Astrocyte (in vitro differentiated cells and primary cell): ENCODE data around the gene PIGR. TPM values are rescaled to one million over a fixed set of nuclear protein-coding genes. Genes with fewer than 3 reads are reported as not detected.
A peak's percentile ranks its signal among the peaks of the same experiment; 100 is the strongest.

ENCODE experiments used
- DNase-seq: peaks from one replicate; pipeline ENCODE4 v3.0.0-alpha.2; 2010; ENCODE audit warnings: low read depth
- FAIRE-seq: peaks from 2 replicates; lab custom pipeline; 2011; peaks lifted over from hg19 to GRCh38; lab: Jason Lieb, UNC
- H2AFZ ChIP-seq: 2 replicates; pipeline ENCODE4 v1.6.0; 2012; ENCODE audit warnings: low read depth, low read length, inconsistent platforms
- H3K27ac ChIP-seq: 2 replicates; pipeline ENCODE4 v1.5.1; 2011; ENCODE audit warnings: low read depth, low read length, inconsistent platforms
- H3K27me3 ChIP-seq: 2 replicates; pipeline ENCODE4 v1.6.0; 2011; ENCODE audit warnings: low read length, inconsistent platforms; ENCODE audit not compliant: insufficient read depth
- H3K36me3 ChIP-seq: 2 replicates; pipeline ENCODE4 v1.5.1; 2011; ENCODE audit warnings: low read length, inconsistent platforms; ENCODE audit not compliant: insufficient read depth
- H3K4me1 ChIP-seq: 2 replicates; pipeline ENCODE4 v1.5.1; 2011; ENCODE audit warnings: low read length, inconsistent platforms; ENCODE audit not compliant: insufficient read depth
- H3K4me2 ChIP-seq: 2 replicates; pipeline ENCODE4 v1.6.0; 2012; ENCODE audit warnings: low read length, inconsistent platforms
- H3K4me3 ChIP-seq: 2 replicates; pipeline ENCODE4 v1.5.1; 2011; ENCODE audit warnings: low read depth, mild to moderate bottlenecking, low read length, inconsistent platforms; ENCODE audit not compliant: insufficient read depth
- H3K79me2 ChIP-seq: 2 replicates; pipeline ENCODE4 v1.6.0; 2012; ENCODE audit warnings: mild to moderate bottlenecking, low read length, inconsistent platforms; ENCODE audit not compliant: insufficient read depth
- H3K9ac ChIP-seq: 2 replicates; pipeline ENCODE4 v1.6.0; 2012; ENCODE audit warnings: mild to moderate bottlenecking, low read length, inconsistent platforms
- H3K9me3 ChIP-seq: 2 replicates; pipeline ENCODE4 v1.5.1; 2012; ENCODE audit warnings: low read depth, mild to moderate bottlenecking, low read length, inconsistent platforms; ENCODE audit not compliant: insufficient read depth
- H4K20me1 ChIP-seq: 2 replicates; pipeline ENCODE4 v1.6.0; 2012; ENCODE audit warnings: low read length, inconsistent platforms; ENCODE audit not compliant: insufficient read depth
- H3K27ac Mint-ChIP-seq: one replicate; pipeline ENCODE4 v1.8.0; 2021; ENCODE audit warnings: mild to moderate bottlenecking, mixed read lengths; ENCODE audit not compliant: unreplicated experiment
- H3K27me3 Mint-ChIP-seq: one replicate; pipeline ENCODE4 v1.8.0; 2021; ENCODE audit warnings: low read depth, mixed read lengths; ENCODE audit not compliant: unreplicated experiment
- H3K36me3 Mint-ChIP-seq: one replicate; pipeline ENCODE4 v1.8.0; 2021; ENCODE audit warnings: low read depth, mixed read lengths; ENCODE audit not compliant: unreplicated experiment
- H3K4me1 Mint-ChIP-seq: one replicate; pipeline ENCODE4 v1.8.0; 2021; ENCODE audit warnings: low read depth, mixed read lengths; ENCODE audit not compliant: unreplicated experiment
- H3K4me3 Mint-ChIP-seq: one replicate; pipeline ENCODE4 v1.8.0; 2021; ENCODE audit warnings: mild to moderate bottlenecking, moderate library complexity, mixed read lengths; ENCODE audit not compliant: unreplicated experiment
- H3K9me3 Mint-ChIP-seq: one replicate; pipeline ENCODE4 v1.8.0; 2021; ENCODE audit warnings: mild to moderate bottlenecking, mixed read lengths; ENCODE audit not compliant: unreplicated experiment
- EZH2 ChIP-seq: IDR thresholded peaks from 2 replicates; pipeline ENCODE4 v1.6.1; 2012; ENCODE audit warnings: mild to moderate bottlenecking, low read length, inconsistent platforms; ENCODE audit not compliant: insufficient read depth
- total RNA-seq: library from RNA; stranded (reverse); gene quantifications from 2 replicates; pipeline ENCODE4 v1.2.1, GENCODE V29; 2021
- TF ChIP-seq, protein P1 (sequence below): IDR thresholded peaks from 2 replicates; pipeline ENCODE4 v1.5.1; 2011; ENCODE audit warnings: low read depth, mild to moderate bottlenecking, inconsistent platforms, low read length, moderate library complexity; ENCODE audit not compliant: insufficient read depth

PIGR gene
- total RNA-seq, 1 donor from 2014 or later, result not detected

DNA sequence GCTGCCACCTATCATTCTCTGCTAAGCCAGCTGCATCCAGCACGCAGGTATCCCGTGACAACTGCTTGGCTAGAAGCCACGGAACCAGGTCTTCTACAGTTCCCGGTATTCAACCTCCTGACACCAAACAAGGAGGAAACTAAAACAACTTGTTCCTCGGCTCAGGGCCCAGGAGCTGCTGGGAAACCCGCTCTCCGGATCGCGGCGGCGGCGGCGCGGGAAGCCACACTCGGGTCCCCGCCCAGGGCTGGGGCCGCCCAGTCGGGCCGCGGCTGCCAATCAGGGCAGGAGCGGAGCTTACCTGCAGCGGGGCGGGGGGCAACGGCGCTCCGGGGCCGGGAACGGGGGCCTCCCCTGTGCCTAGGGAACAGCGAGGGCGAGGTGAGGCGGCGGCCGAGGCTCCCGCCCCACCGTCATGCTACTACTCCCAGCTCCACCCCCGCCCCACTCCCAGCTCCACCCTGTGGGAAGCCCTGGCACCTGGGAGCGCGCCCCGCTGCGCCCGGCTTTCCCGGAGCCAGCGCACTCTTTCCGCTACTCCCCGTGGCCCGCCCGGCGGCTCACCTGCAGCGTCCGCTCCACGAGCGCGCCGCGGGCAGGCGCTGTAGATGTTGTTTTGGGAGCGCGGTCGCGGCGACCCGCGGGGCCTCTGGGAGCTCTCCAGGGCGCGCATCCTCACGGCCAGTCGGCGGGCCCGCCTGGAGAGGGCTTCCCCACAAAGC, 36.9 kb downstream of the PIGR start:
- TF ChIP-seq, protein P1, sequence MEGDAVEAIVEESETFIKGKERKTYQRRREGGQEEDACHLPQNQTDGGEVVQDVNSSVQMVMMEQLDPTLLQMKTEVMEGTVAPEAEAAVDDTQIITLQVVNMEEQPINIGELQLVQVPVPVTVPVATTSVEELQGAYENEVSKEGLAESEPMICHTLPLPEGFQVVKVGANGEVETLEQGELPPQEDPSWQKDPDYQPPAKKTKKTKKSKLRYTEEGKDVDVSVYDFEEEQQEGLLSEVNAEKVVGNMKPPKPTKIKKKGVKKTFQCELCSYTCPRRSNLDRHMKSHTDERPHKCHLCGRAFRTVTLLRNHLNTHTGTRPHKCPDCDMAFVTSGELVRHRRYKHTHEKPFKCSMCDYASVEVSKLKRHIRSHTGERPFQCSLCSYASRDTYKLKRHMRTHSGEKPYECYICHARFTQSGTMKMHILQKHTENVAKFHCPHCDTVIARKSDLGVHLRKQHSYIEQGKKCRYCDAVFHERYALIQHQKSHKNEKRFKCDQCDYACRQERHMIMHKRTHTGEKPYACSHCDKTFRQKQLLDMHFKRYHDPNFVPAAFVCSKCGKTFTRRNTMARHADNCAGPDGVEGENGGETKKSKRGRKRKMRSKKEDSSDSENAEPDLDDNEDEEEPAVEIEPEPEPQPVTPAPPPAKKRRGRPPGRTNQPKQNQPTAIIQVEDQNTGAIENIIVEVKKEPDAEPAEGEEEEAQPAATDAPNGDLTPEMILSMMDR, result no peak
- TF ChIP-seq EZH2, result peak; percentile 40
- no peak overlapping the region for H3K27ac ChIP-seq
- peak overlapping the region; percentile 35 for H3K4me3 ChIP-seq
- no peak overlapping the region for H3K9ac ChIP-seq
- Mint-ChIP-seq H3K36me3 (peaks cover 2% of the 10 kb centered on the region), H3K27me3 (peaks cover 40% of the 10 kb centered on the region), H3K4me1 (peaks cover 19% of the 10 kb centered on the region), H3K4me3 (peak overlapping the region; percentile 73), H3K9me3 (peaks cover 2% of the 10 kb centered on the region), H3K27ac (no peak overlapping the region)
- H3K9me3 ChIP-seq, result no peaks in the 10 kb centered on the region
- no peaks in the 10 kb centered on the region for H3K36me3 ChIP-seq
- peak overlapping the region; percentile 80 for H3K4me2 ChIP-seq
- H4K20me1 ChIP-seq, result no peaks in the 10 kb centered on the region
- FAIRE-seq, result no peak
- H3K4me1 ChIP-seq, result peaks cover 9% of the 10 kb centered on the region
- no peak for DNase-seq
- H3K27me3 ChIP-seq, result peaks cover 13% of the 10 kb centered on the region
- H2AFZ ChIP-seq, result peak overlapping the region; percentile 62
- H3K79me2 ChIP-seq, result no peaks in the 10 kb centered on the region

DNA sequence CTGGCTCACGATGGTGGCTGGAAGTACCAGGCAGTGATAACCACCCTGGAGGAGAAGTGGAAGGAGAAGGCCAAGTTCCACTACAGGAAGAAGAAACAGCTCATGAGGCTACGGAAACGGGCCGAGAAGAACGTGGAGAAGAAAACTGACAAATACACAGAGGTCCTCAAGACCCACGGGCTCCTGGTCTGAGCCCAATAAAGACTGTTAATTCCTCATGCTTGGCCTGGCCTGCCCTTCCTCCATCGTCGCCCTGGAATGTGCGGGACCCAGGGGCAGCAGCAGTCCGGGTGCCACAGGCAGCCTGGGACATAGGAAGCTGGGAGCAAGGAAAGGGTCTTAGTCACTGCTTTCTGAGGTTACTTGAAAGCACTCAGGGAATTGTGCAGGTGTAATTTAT, 38.2 kb downstream of the PIGR start:
- Mint-ChIP-seq H3K27me3 (peaks cover 27% of the 10 kb centered on the region), H3K4me3 (no peak overlapping the region), H3K36me3 (peaks cover 2% of the 10 kb centered on the region), H3K4me1 (peaks cover 20% of the 10 kb centered on the region), H3K9me3 (peaks cover 2% of the 10 kb centered on the region), H3K27ac (no peak overlapping the region)
- no peaks in the 10 kb centered on the region for H3K9me3 ChIP-seq
- H4K20me1 ChIP-seq, result no peaks in the 10 kb centered on the region
- peaks cover 13% of the 10 kb centered on the region for H3K27me3 ChIP-seq
- H3K9ac ChIP-seq, result no peak overlapping the region
- H3K79me2 ChIP-seq, result no peaks in the 10 kb centered on the region
- H2AFZ ChIP-seq, result no peak overlapping the region
- no peak overlapping the region for H3K27ac ChIP-seq
- TF ChIP-seq EZH2, result no peak
- TF ChIP-seq, protein P1, result no peak
- H3K4me1 ChIP-seq, result peaks cover 9% of the 10 kb centered on the region
- H3K36me3 ChIP-seq, result no peaks in the 10 kb centered on the region
- H3K4me3 ChIP-seq, result no peak overlapping the region
- DNase-seq (no peak), FAIRE-seq (no peak)
- H3K4me2 ChIP-seq, result no peak overlapping the region
